IPS-15b (cell line): ENCODE measurements around the gene ERICH4.
A peak's percentile ranks its signal among the peaks of the same experiment; 100 is the strongest.
"Not testable (repeated sequence)": the region's sequence is repeated elsewhere in the genome, so short reads cannot be mapped to it uniquely, and the experiment has no call there.

ENCODE experiments used
- H3K27me3 ChIP-seq: one replicate; pipeline ENCODE4 v1.6.1; 2013; ENCODE audit warnings: low read length; ENCODE audit not compliant: control insufficient read depth, insufficient read depth
- H3K36me3 ChIP-seq: one replicate; pipeline ENCODE4 v1.6.1; 2013; ENCODE audit warnings: low read length; ENCODE audit not compliant: control insufficient read depth, insufficient read depth
- H3K4me1 ChIP-seq: one replicate; pipeline ENCODE4 v1.6.1; 2013; ENCODE audit warnings: mild to moderate bottlenecking, low read length; ENCODE audit not compliant: control insufficient read depth, insufficient read depth
- H3K4me3 ChIP-seq: one replicate; pipeline ENCODE4 v1.5.1; 2013; ENCODE audit warnings: low read depth, low read length
- H3K9ac ChIP-seq: one replicate; pipeline ENCODE4 v1.6.1; 2013; ENCODE audit warnings: low read depth, mild to moderate bottlenecking, low read length
- H3K9me3 ChIP-seq: one replicate; pipeline ENCODE4 v1.6.1; 2013; ENCODE audit warnings: mild to moderate bottlenecking, low read length; ENCODE audit not compliant: control insufficient read depth, insufficient read depth

ERICH4 gene

GRCh38 chr19:41428481-41428859, 14.5 kb upstream of the ERICH4 start:
- no peaks in the 10 kb centered on the region for H3K27me3 ChIP-seq
- peak overlapping the region; percentile 50 for H3K4me3 ChIP-seq
- H3K36me3 ChIP-seq: peaks cover 31% of the 10 kb centered on the region
- no peak overlapping the region for H3K9ac ChIP-seq
- no peaks in the 10 kb centered on the region for H3K9me3 ChIP-seq
- peaks cover 3% of the 10 kb centered on the region for H3K4me1 ChIP-seq

- H3K27me3 ChIP-seq: no peaks in the 10 kb centered on the region
- peaks cover 22% of the 10 kb centered on the region for H3K36me3 ChIP-seq
- no peaks in the 10 kb centered on the region for H3K9me3 ChIP-seq
- H3K9ac ChIP-seq: no peak overlapping the region
- H3K4me3 ChIP-seq: no peak overlapping the region
- H3K4me1 ChIP-seq: peaks cover 3% of the 10 kb centered on the region
Observed at GRCh38 chr19:41430922-41431321, 12.0 kb upstream of the ERICH4 start.

GRCh38 chr19:41431426-41432386, 11.2 kb upstream of the ERICH4 start:
- Histone ChIP-seq H3K9ac (no peak overlapping the region), H3K4me3 (no peak overlapping the region), H3K27me3 (no peaks in the 10 kb centered on the region), H3K4me1 (peaks cover 3% of the 10 kb centered on the region), H3K36me3 (peaks cover 19% of the 10 kb centered on the region), H3K9me3 (no peaks in the 10 kb centered on the region)

GRCh38 chr19:41433171-41433570, 9.8 kb upstream of the ERICH4 start:
- Histone ChIP-seq H3K9ac (no peak overlapping the region), H3K27me3 (no peaks in the 10 kb centered on the region), H3K4me3 (no peak overlapping the region), H3K4me1 (no peaks in the 10 kb centered on the region), H3K36me3 (peaks cover 19% of the 10 kb centered on the region), H3K9me3 (no peaks in the 10 kb centered on the region)

GRCh38 chr19:41434450-41434849, 8.5 kb upstream of the ERICH4 start:
- Histone ChIP-seq H3K36me3 (peaks cover 19% of the 10 kb centered on the region), H3K4me1 (no peaks in the 10 kb centered on the region), H3K9ac (no peak overlapping the region), H3K9me3 (no peaks in the 10 kb centered on the region), H3K4me3 (no peak overlapping the region), H3K27me3 (no peaks in the 10 kb centered on the region)

- not testable (repeated sequence) for H3K27me3 ChIP-seq, H3K9ac ChIP-seq, H3K9me3 ChIP-seq, H3K4me1 ChIP-seq, H3K4me3 ChIP-seq
- H3K36me3 ChIP-seq: peaks cover 19% of the 10 kb centered on the region
Observed at GRCh38 chr19:41435376-41435775, 7.6 kb upstream of the ERICH4 start.

GRCh38 chr19:41435936-41436673, 6.9 kb upstream of the ERICH4 start:
- Histone ChIP-seq H3K4me1 (no peaks in the 10 kb centered on the region), H3K27me3 (no peaks in the 10 kb centered on the region), H3K36me3 (peaks cover 15% of the 10 kb centered on the region), H3K9ac (no peak overlapping the region), H3K4me3 (no peak overlapping the region), H3K9me3 (no peaks in the 10 kb centered on the region)

- H3K27me3 ChIP-seq: no peaks in the 10 kb centered on the region
Observed at GRCh38 chr19:41436674-41436951, 6.3 kb upstream of the ERICH4 start.

GRCh38 chr19:41437944-41438574, 4.9 kb upstream of the ERICH4 start:
- Histone ChIP-seq H3K4me1 (no peaks in the 10 kb centered on the region), H3K9me3 (no peaks in the 10 kb centered on the region), H3K27me3 (no peaks in the 10 kb centered on the region), H3K4me3 (no peak overlapping the region), H3K9ac (no peak overlapping the region), H3K36me3 (no peaks in the 10 kb centered on the region)

More at GRCh38 chr19:41436674-41436951, 6.3 kb upstream of the ERICH4 start:
- Histone ChIP-seq H3K9me3 (no peaks in the 10 kb centered on the region), H3K4me1 (no peaks in the 10 kb centered on the region), H3K36me3 (peaks cover 11% of the 10 kb centered on the region), H3K9ac (no peak overlapping the region), H3K4me3 (no peak overlapping the region)

GRCh38 chr19:41439441-41440222, 3.3 kb upstream of the ERICH4 start, which contains the start of gene DMAC2:
Gene DMAC2, minus strand, starts transcription at chr19:41439912. Its CDS starts 13 bp downstream, at chr19:41439899.
- Histone ChIP-seq H3K9me3 (no peaks in the 10 kb centered on the region), H3K36me3 (no peaks in the 10 kb centered on the region), H3K4me1 (no peaks in the 10 kb centered on the region), H3K9ac (peak within 1 kb of the TSS; percentile 99), H3K4me3 (peak within 1 kb of the TSS; percentile 100), H3K27me3 (no peaks in the 10 kb centered on the region)

- Histone ChIP-seq H3K9me3 (no peaks in the 10 kb centered on the region), H3K27me3 (peaks cover 2% of the 10 kb centered on the region), H3K36me3 (no peaks in the 10 kb centered on the region), H3K4me3 (no peak overlapping the region), H3K4me1 (no peaks in the 10 kb centered on the region), H3K9ac (no peak overlapping the region)
Observed at GRCh38 chr19:41441321-41441945, 1.5 kb upstream of the ERICH4 start.
